WERI-Rb-1 (cell line): ENCODE results near the gene KIAA1217.

Source experiments
- DNase-seq: peaks from one replicate; pipeline ENCODE4 v3.0.0-alpha.2; 2020
- H3K27ac ChIP-seq: fragments of 250-450 bp; sonication (Bioruptor Pico); 2 replicates; pipeline ENCODE4 v1.5.1; 2020; ENCODE audit warnings: mild to moderate bottlenecking, moderate library complexity
- H3K27me3 ChIP-seq: fragments of 250-450 bp; sonication (Bioruptor Pico); 2 replicates; pipeline ENCODE4 v1.5.1; 2021; ENCODE audit warnings: mild to moderate bottlenecking, low read depth, moderate library complexity; ENCODE audit not compliant: insufficient read depth, severe bottlenecking
- H3K36me3 ChIP-seq: fragments of 250-450 bp; sonication (Bioruptor Pico); 2 replicates; pipeline ENCODE4 v1.5.1; 2020; ENCODE audit warnings: mild to moderate bottlenecking, moderate library complexity
- H3K4me3 ChIP-seq: 2 replicates; pipeline ENCODE4 v1.5.1; 2011; ENCODE audit warnings: low read depth, mild to moderate bottlenecking, control low read depth, low read length
- H3K9me3 ChIP-seq: fragments of 250-450 bp; sonication (Bioruptor Pico); 2 replicates; pipeline ENCODE4 v1.5.1; 2021; ENCODE audit warnings: mild to moderate bottlenecking, moderate library complexity; ENCODE audit not compliant: severe bottlenecking
- TF ChIP-seq, protein P1 (sequence below): IDR thresholded peaks from 2 replicates; pipeline ENCODE4 v1.5.1; 2011; ENCODE audit warnings: low read depth, mild to moderate bottlenecking, control low read depth, inconsistent platforms, low read length

The KIAA1217 gene

DNA sequence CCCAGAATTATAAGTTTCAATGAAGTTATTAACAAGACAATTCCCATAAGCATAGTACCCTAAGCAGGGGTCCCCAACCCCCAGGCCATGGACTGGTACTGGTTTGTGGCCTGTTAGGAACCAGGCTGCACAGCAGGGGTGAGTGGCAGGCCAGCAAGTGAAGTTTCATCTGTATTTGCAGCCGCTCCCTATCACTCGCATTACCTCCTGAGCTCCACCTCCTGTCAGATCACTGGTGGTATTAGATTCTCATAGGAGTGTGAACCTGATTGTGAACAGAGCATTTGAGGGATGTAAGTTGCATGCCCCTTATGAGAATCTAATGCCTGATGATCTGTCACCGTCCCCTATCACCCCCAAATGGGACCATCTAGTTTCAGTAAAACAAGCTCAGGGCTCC lies 36.0 kb upstream of the KIAA1217 start:
- no peaks in the 10 kb centered on the region for H3K36me3 ChIP-seq
- no peak for DNase-seq
- H3K4me3 ChIP-seq: no peak overlapping the region
- H3K27me3 ChIP-seq: no peaks in the 10 kb centered on the region
- H3K27ac ChIP-seq: no peak overlapping the region
- H3K9me3 ChIP-seq: no peaks in the 10 kb centered on the region
- TF ChIP-seq, protein P1, sequence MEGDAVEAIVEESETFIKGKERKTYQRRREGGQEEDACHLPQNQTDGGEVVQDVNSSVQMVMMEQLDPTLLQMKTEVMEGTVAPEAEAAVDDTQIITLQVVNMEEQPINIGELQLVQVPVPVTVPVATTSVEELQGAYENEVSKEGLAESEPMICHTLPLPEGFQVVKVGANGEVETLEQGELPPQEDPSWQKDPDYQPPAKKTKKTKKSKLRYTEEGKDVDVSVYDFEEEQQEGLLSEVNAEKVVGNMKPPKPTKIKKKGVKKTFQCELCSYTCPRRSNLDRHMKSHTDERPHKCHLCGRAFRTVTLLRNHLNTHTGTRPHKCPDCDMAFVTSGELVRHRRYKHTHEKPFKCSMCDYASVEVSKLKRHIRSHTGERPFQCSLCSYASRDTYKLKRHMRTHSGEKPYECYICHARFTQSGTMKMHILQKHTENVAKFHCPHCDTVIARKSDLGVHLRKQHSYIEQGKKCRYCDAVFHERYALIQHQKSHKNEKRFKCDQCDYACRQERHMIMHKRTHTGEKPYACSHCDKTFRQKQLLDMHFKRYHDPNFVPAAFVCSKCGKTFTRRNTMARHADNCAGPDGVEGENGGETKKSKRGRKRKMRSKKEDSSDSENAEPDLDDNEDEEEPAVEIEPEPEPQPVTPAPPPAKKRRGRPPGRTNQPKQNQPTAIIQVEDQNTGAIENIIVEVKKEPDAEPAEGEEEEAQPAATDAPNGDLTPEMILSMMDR: no peak

DNA sequence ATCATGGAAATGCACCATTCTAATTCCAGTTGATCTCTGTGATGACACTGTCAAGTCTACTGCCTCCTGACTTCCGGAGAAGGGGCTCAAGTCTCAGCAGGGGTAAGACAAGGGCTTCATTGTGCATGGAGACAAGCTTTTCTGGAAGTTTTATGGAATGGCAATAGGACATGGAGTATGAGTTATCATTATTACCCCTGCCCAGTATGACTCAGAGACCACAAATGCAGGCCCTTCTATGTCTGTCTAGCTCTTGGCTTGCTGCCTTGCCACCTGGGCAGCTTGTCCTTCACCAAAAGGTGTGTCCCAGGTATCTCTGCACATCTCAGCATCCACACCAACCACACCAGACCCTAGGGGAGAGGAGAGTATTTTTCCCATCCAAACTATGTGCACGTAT lies 34.9 kb upstream of the KIAA1217 start:
- TF ChIP-seq, protein P1: no peak
- DNase-seq: no peak
- Histone ChIP-seq H3K27me3 (no peaks in the 10 kb centered on the region), H3K27ac (no peak overlapping the region), H3K36me3 (no peaks in the 10 kb centered on the region), H3K4me3 (no peak overlapping the region), H3K9me3 (no peaks in the 10 kb centered on the region)

GRCh38 chr10:24176658-24177057 lies 32.3 kb upstream of the KIAA1217 start:
- DNase-seq: no peak
- Histone ChIP-seq H3K27me3 (no peaks in the 10 kb centered on the region), H3K36me3 (no peaks in the 10 kb centered on the region), H3K27ac (no peak overlapping the region), H3K4me3 (no peak overlapping the region), H3K9me3 (no peaks in the 10 kb centered on the region)
- TF ChIP-seq, protein P1: no peak

- no peaks in the 10 kb centered on the region for H3K9me3 ChIP-seq
- no peaks in the 10 kb centered on the region for H3K27me3 ChIP-seq
- H3K27ac ChIP-seq: no peak overlapping the region
- H3K36me3 ChIP-seq: no peaks in the 10 kb centered on the region
- DNase-seq: no peak
- TF ChIP-seq, protein P1: no peak
- no peak overlapping the region for H3K4me3 ChIP-seq
Observed at GRCh38 chr10:24177636-24178035, 31.3 kb upstream of the KIAA1217 start.

DNA sequence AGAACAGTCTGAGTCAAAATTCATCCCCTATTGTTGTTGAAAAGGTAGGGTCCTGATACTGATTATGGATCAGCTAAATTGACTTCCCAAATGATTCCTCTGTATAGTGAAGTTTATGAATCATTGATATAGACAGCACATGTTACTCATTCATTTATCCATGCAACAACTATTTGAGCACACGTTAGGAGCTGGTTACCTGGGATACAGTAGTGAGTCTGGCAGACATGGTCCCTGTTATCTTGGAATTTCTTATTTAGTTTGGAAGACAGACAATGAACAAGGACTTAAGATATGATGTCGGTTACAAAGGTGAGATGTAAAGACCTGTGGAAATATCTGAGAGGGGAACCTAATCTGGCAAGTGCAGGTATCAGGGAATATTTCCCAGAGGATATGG lies 28.0 kb upstream of the KIAA1217 start:
- Histone ChIP-seq H3K9me3 (no peaks in the 10 kb centered on the region), H3K36me3 (no peaks in the 10 kb centered on the region), H3K27me3 (no peaks in the 10 kb centered on the region), H3K4me3 (no peak overlapping the region), H3K27ac (no peak overlapping the region)
- no peak for DNase-seq
- TF ChIP-seq, protein P1: no peak

- Histone ChIP-seq H3K27ac (no peak overlapping the region), H3K36me3 (no peaks in the 10 kb centered on the region), H3K9me3 (no peaks in the 10 kb centered on the region), H3K4me3 (no peak overlapping the region), H3K27me3 (no peaks in the 10 kb centered on the region)
- TF ChIP-seq, protein P1: no peak
- no peak for DNase-seq
Observed at GRCh38 chr10:24184455-24184854, 24.5 kb upstream of the KIAA1217 start.
